GM18909 (cell line): ENCODE results near the gene RUBCNL.

Experiments used
- ATAC-seq: cut with Tn5 transposase; IDR thresholded peaks from one replicate; pipeline ENCODE4 v1.9.1; 2021; ENCODE audit warnings: mild to moderate bottlenecking; ENCODE audit not compliant: unreplicated experiment, poor library complexity

RUBCNL gene

GRCh38 chr13:46343279-46343994 is 43.6 kb downstream of the RUBCNL start:
- no peak for ATAC-seq

GRCh38 chr13:46342538-46342937 is 44.5 kb downstream of the RUBCNL start:
- no peak for ATAC-seq

- ATAC-seq = peak; percentile 62
Measured at GRCh38 chr13:46341112-46341711, 45.8 kb downstream of the RUBCNL start.

- peak; percentile 4 for ATAC-seq
Measured at GRCh38 chr13:46340631-46341111, 46.4 kb downstream of the RUBCNL start.

GRCh38 chr13:46340011-46340410 is 47.0 kb downstream of the RUBCNL start:
- no peak for ATAC-seq

- ATAC-seq = peak; percentile 46
Measured at GRCh38 chr13:46339035-46339666, 47.9 kb downstream of the RUBCNL start.

GRCh38 chr13:46337700-46338099 is 49.4 kb downstream of the RUBCNL start:
- no peak for ATAC-seq

GRCh38 chr13:46334035-46334822 is 52.8 kb downstream of the RUBCNL start:
- ATAC-seq = no peak

GRCh38 chr13:46332772-46333171 is 54.3 kb downstream of the RUBCNL start:
- ATAC-seq = no peak

GRCh38 chr13:46329624-46330023 is 57.4 kb downstream of the RUBCNL start:
- no peak for ATAC-seq

- no peak for ATAC-seq
Measured at GRCh38 chr13:46327246-46327645, 59.8 kb downstream of the RUBCNL start.

GRCh38 chr13:46324976-46325375 is 62.1 kb downstream of the RUBCNL start:
- no peak for ATAC-seq

GRCh38 chr13:46321494-46322225 is 65.4 kb downstream of the RUBCNL start:
- peak; percentile 48 for ATAC-seq

GRCh38 chr13:46320821-46321220 is 66.2 kb downstream of the RUBCNL start:
- no peak for ATAC-seq

GRCh38 chr13:46320406-46320805 is 66.6 kb downstream of the RUBCNL start:
- ATAC-seq = no peak

GRCh38 chr13:46318986-46319385 is 68.1 kb downstream of the RUBCNL start:
- ATAC-seq = no peak

- no peak for ATAC-seq
Measured at GRCh38 chr13:46317120-46317519, 69.9 kb downstream of the RUBCNL start.

- no peak for ATAC-seq
Measured at GRCh38 chr13:46315491-46316075, 71.5 kb downstream of the RUBCNL start.

GRCh38 chr13:46315036-46315435 is 72.0 kb downstream of the RUBCNL start:
- ATAC-seq = no peak

GRCh38 chr13:46314587-46314986 is 72.5 kb downstream of the RUBCNL start:
- ATAC-seq = no peak
